Stimulated activated CD8-positive, alpha-beta memory T cell treated with anti-CD3 and anti-CD28 coated beads, Interleukin-15, amount 100 ng/mL, for 4 hours (primary cell): ENCODE measurements around the gene IL6R.

ENCODE experiments used
- DNase-seq, 2 donors: peaks; one replicate each; pipeline ENCODE4 v3.0.0-alpha.2; 2020; ENCODE audit warnings: low read depth in 2 of 2

IL6R gene

DNA sequence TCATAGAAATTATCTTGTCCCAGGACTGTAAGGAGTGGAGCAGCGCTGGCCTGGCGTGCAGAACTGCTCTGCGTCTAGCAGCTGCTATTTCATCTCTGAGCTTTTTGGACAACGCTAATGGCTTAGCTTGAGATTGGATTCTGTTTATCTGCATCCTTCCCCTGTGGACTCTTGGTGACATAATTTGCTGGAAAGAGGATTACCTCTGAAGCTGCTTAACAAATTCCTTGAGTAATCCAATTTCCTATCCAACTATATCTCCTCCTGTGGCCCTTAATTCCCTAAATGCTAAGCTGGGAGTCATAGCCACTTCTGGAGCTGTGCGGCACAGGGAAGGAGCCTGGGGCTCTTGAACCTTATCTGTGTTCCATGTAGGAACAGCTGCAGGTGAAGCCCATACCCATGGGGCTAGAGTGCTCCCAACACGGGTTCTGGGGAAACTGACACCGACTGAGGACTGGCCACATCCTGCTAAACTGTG is 43.2 kb downstream of the IL6R start:
- DNase-seq, result no peak

DNA sequence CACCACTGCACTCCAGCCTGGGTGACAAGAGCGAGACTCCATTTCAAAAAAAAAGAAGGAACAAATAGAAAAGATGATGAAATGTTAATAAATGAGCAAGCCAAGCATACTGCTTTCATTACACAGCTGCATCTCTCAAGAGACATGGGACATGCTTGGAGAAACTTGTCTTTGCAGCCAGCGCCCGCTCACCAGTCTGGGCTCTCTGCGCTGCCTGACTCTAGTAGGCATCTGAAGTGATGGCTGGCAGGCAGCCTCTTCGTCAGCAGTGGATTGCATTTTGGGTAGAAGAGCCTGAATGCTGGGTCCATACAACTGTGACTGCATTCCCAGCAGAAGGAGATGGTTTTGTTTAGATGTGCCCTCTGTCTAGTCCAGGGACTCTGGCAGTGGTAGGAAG is 48.0 kb downstream of the IL6R start:
- DNase-seq, result no peak

DNA sequence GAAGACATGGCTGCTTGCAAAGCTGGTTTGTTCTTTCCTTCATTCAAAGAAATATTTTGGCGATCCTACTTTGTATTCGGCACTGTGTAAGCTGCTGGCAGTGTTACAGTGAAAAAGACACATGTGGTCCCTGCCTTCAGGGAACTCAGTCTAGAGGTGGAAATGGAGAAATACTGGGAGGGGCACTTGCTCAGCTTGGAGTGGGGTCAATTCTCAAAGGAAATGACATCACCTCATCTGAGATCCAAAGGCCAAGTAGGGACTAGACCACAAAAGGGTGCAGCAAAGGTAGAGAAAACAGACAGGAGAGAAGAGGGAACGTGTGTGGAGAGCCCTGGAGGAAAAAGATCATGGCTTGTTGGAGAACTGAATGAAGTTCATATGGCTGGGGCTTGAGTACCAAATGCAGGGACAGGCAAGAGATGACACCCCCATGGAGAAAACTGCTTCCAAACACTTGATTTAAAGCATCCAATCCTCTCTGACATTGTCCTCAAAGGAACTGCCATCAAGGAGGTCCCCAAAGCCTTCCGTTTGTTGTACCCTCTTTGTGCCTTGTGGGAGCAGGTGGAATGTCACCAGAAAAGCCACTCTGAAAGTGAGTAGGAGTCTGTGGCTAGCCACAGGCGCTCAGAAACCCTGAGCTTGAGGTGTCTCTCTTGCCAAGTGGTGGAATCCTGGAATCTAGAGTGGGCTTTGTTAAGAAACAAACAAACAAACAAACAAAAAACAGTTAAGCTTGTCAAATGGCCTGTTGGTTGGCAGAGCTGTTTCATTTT is 48.6 kb downstream of the IL6R start:
- DNase-seq, result no peak

- no peak for DNase-seq
Observed at GRCh38 chr1:154454386-154455120, 49.4 kb downstream of the IL6R start.

DNA sequence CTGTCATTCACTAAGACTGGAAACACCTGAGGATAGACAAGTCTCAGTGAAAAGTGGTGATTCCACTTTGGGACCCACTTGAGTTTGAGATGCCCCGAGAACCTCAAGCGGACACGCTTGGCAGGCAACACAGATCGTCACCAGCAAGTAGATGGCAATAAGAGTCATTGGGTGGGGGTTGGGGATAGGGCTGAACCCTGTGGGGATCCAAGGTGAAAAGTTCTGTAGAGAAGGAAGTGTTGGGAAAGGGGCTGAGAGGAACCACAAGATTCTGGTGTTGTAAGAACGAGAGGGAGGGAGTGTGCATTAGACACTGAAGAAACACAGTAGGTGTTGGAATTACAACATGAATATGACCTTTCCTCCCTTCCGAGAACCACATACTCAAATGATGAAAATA is 51.5 kb downstream of the IL6R start:
- DNase-seq, result no peak

DNA sequence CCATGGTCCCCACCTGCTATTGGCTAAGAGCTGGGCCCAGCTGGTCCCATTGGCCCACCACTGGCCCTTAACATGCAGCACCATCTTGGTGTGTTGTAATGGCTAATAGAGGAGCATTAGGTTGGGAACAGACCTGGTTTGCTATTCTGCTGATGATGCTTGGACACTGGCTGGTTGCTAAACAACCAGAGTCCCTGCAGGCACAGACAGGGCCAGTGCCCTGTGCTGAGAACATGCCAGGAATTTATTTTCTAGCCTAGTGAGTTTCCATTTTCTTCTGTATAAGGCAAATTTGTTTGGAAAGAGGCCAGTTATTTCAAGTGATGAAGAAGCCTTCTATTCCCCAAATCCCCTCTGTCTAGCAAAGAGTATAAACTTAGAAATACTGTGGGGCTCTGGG is 53.9 kb downstream of the IL6R start:
- no peak for DNase-seq

- DNase-seq, result no peak
Observed at GRCh38 chr1:154460695-154461260, 55.6 kb downstream of the IL6R start.

DNA sequence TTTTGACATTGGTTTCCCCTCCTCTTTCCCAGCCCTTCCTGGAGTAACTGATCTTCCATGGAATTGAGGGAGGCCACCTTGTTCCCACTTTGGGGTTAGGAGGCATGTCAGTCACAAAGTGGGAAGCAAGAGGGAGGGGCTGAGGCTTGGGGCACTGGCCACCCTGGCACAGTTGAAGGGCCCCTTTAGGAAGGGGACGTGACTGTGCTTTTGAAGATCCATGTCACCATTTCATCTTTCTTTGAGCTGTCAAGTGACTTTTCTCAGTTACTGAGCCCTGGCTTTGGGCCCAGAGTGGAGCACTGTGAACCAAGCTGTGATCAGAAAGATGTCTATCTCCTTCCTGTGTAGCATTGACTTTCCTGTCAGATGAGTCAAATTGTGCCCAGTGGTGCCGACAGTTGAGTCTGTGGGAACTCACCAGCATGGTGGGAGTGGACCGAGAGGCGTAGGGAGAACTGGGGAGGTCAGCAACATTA is 58.4 kb downstream of the IL6R start:
- DNase-seq, result peak; percentile 16 to 36

- DNase-seq, result no peak
Observed at GRCh38 chr1:154465621-154466195, 60.6 kb downstream of the IL6R start.

DNA sequence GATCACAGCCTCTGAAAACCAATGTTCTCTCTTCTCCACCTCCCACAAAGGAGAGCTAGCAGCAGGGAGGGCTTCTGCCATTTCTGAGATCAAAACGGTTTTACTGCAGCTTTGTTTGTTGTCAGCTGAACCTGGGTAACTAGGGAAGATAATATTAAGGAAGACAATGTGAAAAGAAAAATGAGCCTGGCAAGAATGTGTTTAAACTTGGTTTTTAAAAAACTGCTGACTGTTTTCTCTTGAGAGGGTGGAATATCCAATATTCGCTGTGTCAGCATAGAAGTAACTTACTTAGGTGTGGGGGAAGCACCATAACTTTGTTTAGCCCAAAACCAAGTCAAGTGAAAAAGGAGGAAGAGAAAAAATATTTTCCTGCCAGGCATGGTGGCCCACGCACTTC is 61.1 kb downstream of the IL6R start:
- no peak for DNase-seq

- no peak for DNase-seq
Observed at GRCh38 chr1:154466921-154467417, 61.8 kb downstream of the IL6R start.

DNA sequence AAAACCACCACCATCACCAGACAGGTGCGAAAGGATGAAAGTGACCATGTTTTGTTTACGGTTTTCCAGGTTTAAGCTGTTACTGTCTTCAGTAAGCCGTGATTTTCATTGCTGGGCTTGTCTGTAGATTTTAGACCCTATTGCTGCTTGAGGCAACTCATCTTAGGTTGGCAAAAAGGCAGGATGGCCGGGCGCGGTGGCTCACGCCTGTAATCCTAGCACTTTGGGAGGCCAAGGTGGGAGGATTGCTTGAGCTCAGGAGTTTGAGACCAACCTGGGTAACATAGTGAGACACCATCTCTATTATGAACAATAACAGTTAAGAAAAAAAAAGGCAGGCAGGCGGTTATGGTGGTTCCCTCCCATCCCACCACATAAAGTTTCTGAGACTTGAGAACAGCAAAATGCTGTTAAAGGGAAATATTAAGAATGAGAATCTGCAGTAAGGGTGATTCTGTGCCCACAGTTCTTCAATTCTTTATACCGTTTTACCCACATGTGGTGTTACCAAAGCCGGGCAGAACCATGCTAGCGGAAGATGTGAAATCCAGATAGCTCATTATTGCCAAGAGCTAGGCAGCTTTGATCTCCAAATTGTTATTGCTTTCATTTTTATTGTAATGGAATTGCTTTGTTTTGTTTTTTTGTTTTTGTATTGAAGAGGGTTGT is 62.4 kb downstream of the IL6R start:
- DNase-seq, result no peak

GRCh38 chr1:154468535-154469250 is 63.5 kb downstream of the IL6R start:
- DNase-seq, result no peak

DNA sequence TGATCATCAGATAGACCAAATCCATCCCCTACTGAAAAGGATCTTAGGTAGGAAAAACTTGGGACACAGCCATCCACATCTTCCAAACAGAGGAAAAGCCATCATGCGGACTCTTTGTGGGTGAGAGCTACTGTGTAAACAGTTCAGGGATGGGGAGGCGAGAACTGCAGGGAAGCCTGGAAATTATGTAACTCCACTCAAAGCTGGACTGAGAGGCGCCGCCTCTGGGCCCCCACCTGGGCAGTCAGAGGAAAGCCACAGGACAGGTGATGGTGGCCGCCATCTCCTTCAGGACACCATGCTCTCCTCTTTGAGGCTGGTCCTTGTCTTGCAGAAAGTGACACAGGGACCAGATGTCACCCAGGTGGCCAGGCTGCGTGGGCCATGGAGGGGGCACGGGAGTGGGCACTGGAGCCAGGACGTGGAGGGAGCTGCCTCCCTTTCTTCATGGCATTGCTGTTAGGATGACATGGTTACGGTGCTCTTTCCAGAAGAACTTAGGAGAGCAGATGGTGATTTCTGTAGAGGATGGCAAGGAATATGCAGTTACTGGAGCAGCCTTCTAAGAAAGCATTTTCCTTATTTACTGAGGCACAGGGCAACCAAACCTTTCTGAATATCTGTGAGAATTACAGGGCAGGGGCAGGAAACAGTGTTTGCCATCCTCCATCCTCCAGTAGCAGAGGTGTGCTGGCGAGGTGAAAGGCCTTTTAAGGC is 64.9 kb downstream of the IL6R start:
- DNase-seq, result no peak

DNA sequence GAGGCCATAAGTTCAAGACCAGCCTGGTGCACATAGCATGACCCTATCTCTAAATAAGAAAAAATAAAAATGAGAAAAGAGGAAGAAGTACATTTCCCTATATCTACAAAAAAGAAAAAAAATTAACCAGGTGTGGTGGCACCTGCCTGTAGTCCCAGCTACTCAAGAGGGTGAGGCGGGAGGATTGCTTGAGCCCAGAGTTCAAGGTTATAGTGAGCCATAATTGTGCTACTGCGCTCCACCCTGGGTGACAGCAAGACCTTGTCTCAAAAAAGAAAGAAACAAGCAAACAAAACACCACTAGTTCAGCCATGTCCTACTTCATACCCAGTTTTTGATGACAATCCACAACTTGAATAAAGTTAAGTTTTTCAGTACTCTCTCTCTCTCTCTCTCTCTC is 66.2 kb downstream of the IL6R start:
- no peak for DNase-seq

DNA sequence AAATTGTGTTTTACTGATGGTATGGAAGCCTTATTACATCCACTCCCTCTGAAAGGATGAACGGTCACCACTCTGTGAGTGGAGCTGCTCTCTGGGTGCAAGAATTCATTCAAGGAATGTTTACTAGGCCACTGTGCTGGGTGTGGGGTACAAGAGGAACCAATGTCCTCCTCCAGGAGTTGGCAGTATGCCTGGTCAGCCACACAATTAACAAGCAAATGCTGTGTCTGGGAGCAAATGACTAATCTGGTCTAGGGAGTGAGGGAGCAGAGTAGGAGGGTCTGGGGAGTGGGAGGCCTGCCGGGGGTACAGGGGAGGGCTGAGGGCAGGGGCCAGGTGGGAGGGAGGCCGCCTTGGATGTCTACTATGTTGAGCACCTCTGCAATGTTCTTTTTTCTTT is 69.7 kb downstream of the IL6R start:
- no peak for DNase-seq

GRCh38 chr1:154476791-154477190 is 71.6 kb downstream of the IL6R start:
- DNase-seq, result no peak

DNA sequence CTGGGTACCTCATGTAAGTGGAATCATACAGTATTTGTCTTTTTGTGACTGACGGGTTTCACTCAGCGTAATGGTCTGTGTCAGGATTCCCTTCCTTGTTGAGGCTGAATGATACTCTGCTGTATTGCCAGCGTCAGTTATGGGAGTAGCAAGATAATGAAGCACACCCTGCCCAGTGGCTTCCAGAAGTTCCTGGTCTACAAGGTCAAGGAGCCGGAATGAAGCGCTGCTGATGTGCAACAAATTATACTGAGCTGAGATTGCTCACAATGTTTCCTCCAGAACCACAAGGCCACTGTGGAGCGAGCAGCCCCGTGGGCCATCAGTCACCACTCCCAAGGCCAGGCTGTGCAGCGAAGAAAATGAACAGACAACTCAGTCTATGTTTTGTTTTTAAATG is 72.9 kb downstream of the IL6R start:
- DNase-seq, result no peak

- no peak for DNase-seq
Observed at GRCh38 chr1:154478639-154479038, 73.5 kb downstream of the IL6R start.

- DNase-seq, result peak in 1 of 2 donors; percentile 13
Observed at GRCh38 chr1:154479764-154480421, 74.8 kb downstream of the IL6R start.
